Measurements from ENCODE around the gene ARHGAP28.

DNA sequence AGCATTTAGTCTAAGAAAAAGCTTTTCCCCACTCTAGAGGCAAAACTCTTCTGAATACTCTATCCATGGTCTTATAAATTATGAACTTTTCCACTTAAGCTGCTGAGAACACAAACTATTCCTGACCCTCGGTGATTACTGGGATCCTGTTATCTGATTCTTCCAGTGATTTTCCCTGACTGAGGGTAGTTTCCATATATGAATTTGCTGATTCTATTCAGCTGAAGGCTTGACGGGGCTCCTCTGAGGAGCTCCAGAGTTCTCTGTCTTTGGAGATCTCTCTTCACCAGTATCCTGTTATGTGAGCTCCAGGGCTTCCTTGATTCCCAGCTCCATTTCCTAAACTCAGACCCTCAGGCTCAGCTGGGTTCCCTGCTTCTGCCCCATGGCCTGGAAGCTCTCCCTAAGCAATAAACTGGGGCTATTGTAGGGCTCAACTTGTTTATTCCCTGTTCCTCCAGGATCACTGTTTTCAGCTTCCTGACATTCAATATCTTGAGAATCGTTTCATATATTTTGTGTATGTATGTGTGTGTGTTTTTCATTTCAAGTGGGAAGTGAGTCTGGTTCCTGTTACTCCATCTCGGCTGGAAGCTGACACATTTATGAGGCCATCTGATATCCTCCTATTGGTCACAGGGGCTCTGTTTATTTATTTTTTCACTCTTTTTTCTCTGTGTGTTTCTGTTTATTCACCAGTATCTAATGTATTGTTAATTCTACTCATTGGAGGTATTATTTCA lies 78.2 kb downstream of the ARHGAP28 start:
- TF ChIP-seq, protein P1, sequence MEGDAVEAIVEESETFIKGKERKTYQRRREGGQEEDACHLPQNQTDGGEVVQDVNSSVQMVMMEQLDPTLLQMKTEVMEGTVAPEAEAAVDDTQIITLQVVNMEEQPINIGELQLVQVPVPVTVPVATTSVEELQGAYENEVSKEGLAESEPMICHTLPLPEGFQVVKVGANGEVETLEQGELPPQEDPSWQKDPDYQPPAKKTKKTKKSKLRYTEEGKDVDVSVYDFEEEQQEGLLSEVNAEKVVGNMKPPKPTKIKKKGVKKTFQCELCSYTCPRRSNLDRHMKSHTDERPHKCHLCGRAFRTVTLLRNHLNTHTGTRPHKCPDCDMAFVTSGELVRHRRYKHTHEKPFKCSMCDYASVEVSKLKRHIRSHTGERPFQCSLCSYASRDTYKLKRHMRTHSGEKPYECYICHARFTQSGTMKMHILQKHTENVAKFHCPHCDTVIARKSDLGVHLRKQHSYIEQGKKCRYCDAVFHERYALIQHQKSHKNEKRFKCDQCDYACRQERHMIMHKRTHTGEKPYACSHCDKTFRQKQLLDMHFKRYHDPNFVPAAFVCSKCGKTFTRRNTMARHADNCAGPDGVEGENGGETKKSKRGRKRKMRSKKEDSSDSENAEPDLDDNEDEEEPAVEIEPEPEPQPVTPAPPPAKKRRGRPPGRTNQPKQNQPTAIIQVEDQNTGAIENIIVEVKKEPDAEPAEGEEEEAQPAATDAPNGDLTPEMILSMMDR (IDR thresholded peaks at IDR 0.05): no peak
- TF ChIP-seq POLR2AphosphoS5 (IDR thresholded peaks at IDR 0.05; ENCODE audit: low read depth, low read length): no peak
